Mucosa of descending colon (tissue), 3 donors: ENCODE data around the gene CHMP6. TPM values are rescaled to one million over a fixed set of nuclear protein-coding genes. Genes with fewer than 3 reads are reported as not detected.

Source experiments
- ATAC-seq: fragments of 200-7000 bp; cut with Tn5 transposase; one replicate; pipeline ENCODE4 v1.9.1; 2020; ENCODE audit warnings: mild to moderate bottlenecking, moderate library complexity
- DNase-seq, 3 donors: peaks; one replicate each; pipeline ENCODE4 v3.0.0-alpha.2; 2020
- H3K36me3 ChIP-seq: fragments of 200-600 bp; one replicate; pipeline ENCODE4 v1.8.0; 2021; ENCODE audit warnings: low read depth, mild to moderate bottlenecking
- H3K4me1 ChIP-seq: fragments of 200-600 bp; one replicate; pipeline ENCODE4 v1.8.0; 2021; ENCODE audit warnings: low read depth, mild to moderate bottlenecking
- H3K4me3 ChIP-seq: fragments of 200-600 bp; one replicate; pipeline ENCODE4 v1.8.0; 2021; ENCODE audit warnings: mild to moderate bottlenecking
- H3K9me3 ChIP-seq: fragments of 200-600 bp; one replicate; pipeline ENCODE4 v1.8.0; 2021; ENCODE audit warnings: mild to moderate bottlenecking
- CTCF ChIP-seq: fragments of 200-600 bp; IDR thresholded peaks from one replicate; pipeline ENCODE4 v1.8.0; 2022; ENCODE audit warnings: antibody characterized with exemption, mild to moderate bottlenecking
- intact Hi-C, 2 donors: fragments of 100-400 bp; cut with DNase I in 1 of 2; cut with micrococcal nuclease in 1 of 2; formaldehyde crosslinking; loops; one replicate each; pipeline versions ENCODE4 v1.11.0 to v1.11.1; 2022; cut with DNase I, micrococcal nuclease
- total RNA-seq, 3 donors: library from RNA; stranded (reverse); fragmentation: NEBNext Ultra II Directional in 2 of 3; extraction: Animal tissue kit (Norgen Biotek cat#: 25700) in 2 of 3; gene quantifications; one replicate each; pipeline versions ENCODE4 v1.2.1 to v1.2.4, GENCODE V29; 2021 to 2023
- donor health status: DM: no; HTN: no; CAD: no; lungs with moderate emphysema.
- donor health status: DM: no; HTN: no; CAD: no.
- donor health status: DM: no; HTN: yes; CAD: no.

CHMP6 gene
- total RNA-seq, 3 donors from 2014 or later = 35.1 to 43.9 (median 35.4) TPM

GRCh38 chr17:81030741-81031565 lies 39.3 kb downstream of the CHMP6 start:
- peaks cover 7% of the 10 kb centered on the region for H3K4me1 ChIP-seq
- H3K36me3 ChIP-seq = no peaks in the 10 kb centered on the region
- TF ChIP-seq CTCF = no peak
- H3K9me3 ChIP-seq = no peaks in the 10 kb centered on the region
- DNase-seq = peak; percentile 77 to 81 (median 80)
- ATAC-seq = peak; percentile 69
- intact Hi-C loops = no loop called here
- H3K4me3 ChIP-seq = no peak overlapping the region

GRCh38 chr17:81031566-81032550 lies 40.2 kb downstream of the CHMP6 start:
- DNase-seq = peak in 1 of 3 donors; percentile 59
- Histone ChIP-seq H3K36me3 (no peaks in the 10 kb centered on the region), H3K9me3 (no peaks in the 10 kb centered on the region), H3K4me3 (no peak overlapping the region), H3K4me1 (peaks cover 7% of the 10 kb centered on the region)
- intact Hi-C loops = no loop called here
- TF ChIP-seq CTCF = no peak
- no peak for ATAC-seq

- Histone ChIP-seq H3K9me3 (no peaks in the 10 kb centered on the region), H3K36me3 (no peaks in the 10 kb centered on the region), H3K4me3 (no peak overlapping the region), H3K4me1 (peaks cover 14% of the 10 kb centered on the region)
- DNase-seq (peak in 1 of 3 donors; percentile 50), ATAC-seq (no peak)
- intact Hi-C loops = no loop called here
- no peak for TF ChIP-seq CTCF
These were observed 41.2 kb downstream of the CHMP6 start for GRCh38 chr17:81032641-81033480.

GRCh38 chr17:81033535-81034167 lies 42.0 kb downstream of the CHMP6 start:
- intact Hi-C loops = no loop called here
- H3K4me1 ChIP-seq = peaks cover 14% of the 10 kb centered on the region

More at GRCh38 chr17:81033535-81034167, 42.0 kb downstream of the CHMP6 start:
- ATAC-seq (no peak), DNase-seq (peak in 1 of 3 donors; percentile 60)
- TF ChIP-seq CTCF = no peak
- Histone ChIP-seq H3K36me3 (no peaks in the 10 kb centered on the region), H3K9me3 (no peaks in the 10 kb centered on the region), H3K4me3 (no peak overlapping the region)
